ENCODE data around the gene LAMA2. TPM values are rescaled to one million over a fixed set of nuclear protein-coding genes. Genes with fewer than 3 reads are reported as not detected.

LAMA2 gene
- total RNA-seq, 2 experiments from 2014 or later, result 0.69 to 1.5 TPM

DNA sequence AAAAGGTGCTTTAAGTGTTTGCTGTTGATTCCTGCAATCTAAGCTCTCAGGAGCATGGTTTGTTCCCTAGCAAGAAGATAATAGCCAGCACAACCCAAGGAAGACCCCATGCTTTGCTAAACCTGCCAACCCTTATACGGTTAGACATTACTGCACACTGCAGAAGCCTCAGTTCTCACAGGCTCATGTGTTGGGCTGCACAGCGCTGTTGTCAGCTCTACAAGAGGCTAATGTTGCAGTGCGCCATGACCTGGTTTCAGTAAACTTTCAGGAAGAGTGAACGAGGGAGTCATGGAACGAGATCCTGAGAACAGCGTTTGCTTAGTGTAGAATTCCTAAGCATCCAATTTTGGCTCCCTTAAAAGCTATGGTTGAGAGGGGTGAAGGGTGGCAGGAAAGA is 608.5 kb downstream of the LAMA2 start:
- peak overlapping the region; percentile 98 for H3K27ac Mint-ChIP-seq
- H3K4me1 Mint-ChIP-seq (ENCODE audit: low read depth), result peaks cover 68% of the 10 kb centered on the region
- H3K36me3 Mint-ChIP-seq (ENCODE audit: low read depth), result peaks cover 22% of the 10 kb centered on the region
- peak overlapping the region; percentile 63 for H3K4me3 Mint-ChIP-seq
- TF ChIP-seq, protein P1, sequence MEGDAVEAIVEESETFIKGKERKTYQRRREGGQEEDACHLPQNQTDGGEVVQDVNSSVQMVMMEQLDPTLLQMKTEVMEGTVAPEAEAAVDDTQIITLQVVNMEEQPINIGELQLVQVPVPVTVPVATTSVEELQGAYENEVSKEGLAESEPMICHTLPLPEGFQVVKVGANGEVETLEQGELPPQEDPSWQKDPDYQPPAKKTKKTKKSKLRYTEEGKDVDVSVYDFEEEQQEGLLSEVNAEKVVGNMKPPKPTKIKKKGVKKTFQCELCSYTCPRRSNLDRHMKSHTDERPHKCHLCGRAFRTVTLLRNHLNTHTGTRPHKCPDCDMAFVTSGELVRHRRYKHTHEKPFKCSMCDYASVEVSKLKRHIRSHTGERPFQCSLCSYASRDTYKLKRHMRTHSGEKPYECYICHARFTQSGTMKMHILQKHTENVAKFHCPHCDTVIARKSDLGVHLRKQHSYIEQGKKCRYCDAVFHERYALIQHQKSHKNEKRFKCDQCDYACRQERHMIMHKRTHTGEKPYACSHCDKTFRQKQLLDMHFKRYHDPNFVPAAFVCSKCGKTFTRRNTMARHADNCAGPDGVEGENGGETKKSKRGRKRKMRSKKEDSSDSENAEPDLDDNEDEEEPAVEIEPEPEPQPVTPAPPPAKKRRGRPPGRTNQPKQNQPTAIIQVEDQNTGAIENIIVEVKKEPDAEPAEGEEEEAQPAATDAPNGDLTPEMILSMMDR (IDR thresholded peaks at IDR 0.05), result no peak
- H3K27me3 Mint-ChIP-seq, result no peaks in the 10 kb centered on the region
- ChIA-PET CTCF (interaction anchor here (1.8 to 2.9 kb wide), 2 partner anchors 10 to 257 kb away, joined by 4 to 13 read pairs; no protein-coding TSS in a partner anchor), POLR2A (no interaction called here)
- H3K9me3 Mint-ChIP-seq, result peaks cover 4% of the 10 kb centered on the region
- intact Hi-C loops (cut with micrococcal nuclease), result loop anchor here (2.0 to 10.0 kb wide), 4 partner anchors 43 to 533 kb away; no protein-coding TSS in a partner anchor
- peak; percentile 25 for DNase-seq
- peak; percentile 25 for ATAC-seq

DNA sequence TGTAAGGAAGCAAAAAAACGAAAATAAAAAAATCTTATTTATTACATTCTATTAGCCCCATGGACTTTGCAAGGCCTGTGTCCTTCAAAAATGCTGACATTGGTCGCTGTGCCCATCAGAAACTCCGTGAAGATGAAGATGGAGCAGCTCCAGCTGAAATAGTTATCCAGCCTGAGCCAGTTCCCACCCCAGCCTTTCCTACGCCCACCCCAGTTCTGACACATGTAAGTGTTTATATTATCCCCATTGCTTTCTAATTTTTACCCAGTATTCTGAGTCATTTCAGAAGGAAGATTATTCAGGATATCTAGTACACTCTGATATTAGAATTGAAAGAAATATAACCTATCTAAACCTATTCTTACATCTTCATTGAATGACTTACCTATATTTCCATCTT is 609.3 kb downstream of the LAMA2 start:
- CTCF ChIA-PET, result interaction anchor here (2.9 kb wide), 1 partner anchor 9 kb away, joined by 13 read pairs; no protein-coding TSS in a partner anchor
- no peak overlapping the region for H3K4me3 Mint-ChIP-seq
- peaks cover 2% of the 10 kb centered on the region for H3K9me3 Mint-ChIP-seq
- POLR2A ChIA-PET, result no interaction called here
- no peak for ATAC-seq
- H3K27me3 Mint-ChIP-seq, result no peaks in the 10 kb centered on the region
- intact Hi-C loops (cut with micrococcal nuclease), result loop anchor here (5.0 to 10.0 kb wide), 3 partner anchors 180 to 533 kb away; no protein-coding TSS in a partner anchor
- no peak for DNase-seq
- TF ChIP-seq, protein P1 (IDR thresholded peaks at IDR 0.05), result no peak
- H3K4me1 Mint-ChIP-seq (ENCODE audit: low read depth), result peaks cover 69% of the 10 kb centered on the region
- H3K36me3 Mint-ChIP-seq (ENCODE audit: low read depth), result peaks cover 22% of the 10 kb centered on the region
- H3K27ac Mint-ChIP-seq, result peak overlapping the region; percentile 98

DNA sequence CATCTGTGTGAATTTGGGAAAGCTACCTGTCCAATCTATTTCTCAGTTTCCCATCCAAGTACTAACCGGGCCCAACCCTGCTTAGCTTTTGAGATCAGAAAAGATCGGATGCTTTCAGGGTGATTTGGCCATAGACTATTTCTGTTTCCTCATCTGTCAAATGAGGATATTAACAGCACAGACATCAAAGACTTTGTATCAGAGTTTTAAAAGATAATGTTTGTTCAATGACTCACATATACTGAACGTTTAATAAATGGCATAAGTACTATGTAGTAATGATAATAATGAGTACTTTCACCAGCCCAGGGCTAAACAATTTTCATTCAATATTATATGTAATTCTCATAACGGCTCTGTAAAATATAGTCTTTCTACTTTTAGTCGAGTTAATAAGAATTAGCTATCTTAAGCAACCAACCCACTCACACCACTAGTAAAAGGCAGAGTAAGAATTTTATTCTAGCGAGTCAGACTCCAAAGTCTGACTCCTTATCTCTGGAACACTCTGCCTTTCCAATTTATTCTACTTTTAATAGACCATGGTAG is 610.5 kb downstream of the LAMA2 start:
- peaks cover 79% of the 10 kb centered on the region for H3K4me1 Mint-ChIP-seq (ENCODE audit: low read depth)

DNA sequence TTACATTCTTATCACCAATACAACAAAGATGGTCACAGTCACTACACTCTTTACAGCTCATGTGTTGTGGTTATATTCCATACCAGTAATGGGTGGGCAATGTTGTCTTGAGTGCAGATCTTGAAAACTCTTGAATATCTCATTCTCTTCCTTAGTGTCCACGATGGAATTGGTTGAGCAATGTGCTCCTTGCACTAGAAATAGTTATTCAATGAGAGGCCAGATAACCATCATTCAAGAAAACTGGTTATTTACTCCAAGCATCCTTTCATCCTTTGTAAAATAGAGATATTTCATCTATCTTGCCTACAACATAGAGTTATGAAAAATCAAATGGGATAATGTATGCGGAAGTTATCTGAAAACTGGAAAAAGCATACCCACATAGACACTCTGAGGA is 611.2 kb downstream of the LAMA2 start:
- H3K27me3 Mint-ChIP-seq, result no peaks in the 10 kb centered on the region

More for the DNA sequence above, 610.5 kb downstream of the LAMA2 start:
- ChIA-PET CTCF (interaction anchor here (1.2 kb wide), 1 partner anchor 105 kb away, joined by 4 read pairs; no protein-coding TSS in a partner anchor), POLR2A (interaction anchor here (0.6 kb wide), 1 partner anchor 251 kb away, joined by 3 read pairs; no protein-coding TSS in a partner anchor)
- H3K9me3 Mint-ChIP-seq, result peaks cover 2% of the 10 kb centered on the region
- peak overlapping the region; percentile 74 for H3K27ac Mint-ChIP-seq
- intact Hi-C loops (cut with micrococcal nuclease), result loop anchor here (5.0 to 10.0 kb wide), 3 partner anchors 179 to 531 kb away; no protein-coding TSS in a partner anchor
- DNase-seq (no peak), ATAC-seq (no peak)
- TF ChIP-seq, protein P1 (IDR thresholded peaks at IDR 0.05), result no peak
- H3K27me3 Mint-ChIP-seq, result no peaks in the 10 kb centered on the region
- H3K36me3 Mint-ChIP-seq (ENCODE audit: low read depth), result peaks cover 22% of the 10 kb centered on the region
- no peak overlapping the region for H3K4me3 Mint-ChIP-seq

More for the DNA sequence above, 611.2 kb downstream of the LAMA2 start:
- TF ChIP-seq, protein P1 (IDR thresholded peaks at IDR 0.05), result no peak
- no peak for ATAC-seq
- ChIA-PET POLR2A (no interaction called here), CTCF (no interaction called here)
- Mint-ChIP-seq H3K36me3 (ENCODE audit: low read depth) (peaks cover 22% of the 10 kb centered on the region), H3K4me1 (ENCODE audit: low read depth) (peaks cover 79% of the 10 kb centered on the region), H3K9me3 (peaks cover 2% of the 10 kb centered on the region), H3K27ac (peak overlapping the region; percentile 91), H3K4me3 (no peak overlapping the region)
- intact Hi-C loops (cut with micrococcal nuclease), result loop anchor here (5.0 to 10.0 kb wide), 3 partner anchors 178 to 531 kb away; no protein-coding TSS in a partner anchor
- DNase-seq, result no peak

Measured in activated CD8-positive, alpha-beta T cell treated with anti-CD3 and anti-CD28 coated beads for 36 hours (primary cell).